GM19463 (cell line): Measurements from ENCODE around the gene TRIM29.

ENCODE experiments used
- ATAC-seq: cut with Tn5 transposase; IDR thresholded peaks from one replicate; pipeline ENCODE4 v1.9.1; 2021; ENCODE audit warnings: mild to moderate bottlenecking, moderate library complexity; ENCODE audit not compliant: unreplicated experiment

Gene TRIM29

GRCh38 chr11:120066738-120067437 lies 71.0 kb downstream of the TRIM29 start:
- ATAC-seq, result no peak

DNA sequence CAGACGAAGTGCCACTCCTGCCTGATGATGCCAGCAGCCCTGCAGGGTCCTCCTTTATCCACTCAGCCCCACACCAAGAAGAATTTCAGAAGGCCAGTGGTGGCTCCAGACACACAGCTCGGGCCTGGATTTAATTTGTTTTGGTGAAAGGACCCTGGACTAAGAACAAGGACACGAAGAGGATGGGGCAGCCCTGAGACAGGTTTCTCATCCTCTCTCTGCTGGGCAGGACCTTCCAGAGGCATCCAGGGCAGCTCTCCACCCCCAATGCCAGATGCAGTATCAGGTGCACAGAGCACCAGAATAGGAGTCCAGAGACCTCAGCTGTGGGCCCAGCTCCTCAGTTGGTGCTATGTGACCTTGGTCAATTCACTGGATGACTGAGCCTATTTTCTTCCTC lies 72.0 kb downstream of the TRIM29 start:
- no peak for ATAC-seq

- ATAC-seq, result no peak
These were observed 72.7 kb downstream of the TRIM29 start for GRCh38 chr11:120065176-120065575.

DNA sequence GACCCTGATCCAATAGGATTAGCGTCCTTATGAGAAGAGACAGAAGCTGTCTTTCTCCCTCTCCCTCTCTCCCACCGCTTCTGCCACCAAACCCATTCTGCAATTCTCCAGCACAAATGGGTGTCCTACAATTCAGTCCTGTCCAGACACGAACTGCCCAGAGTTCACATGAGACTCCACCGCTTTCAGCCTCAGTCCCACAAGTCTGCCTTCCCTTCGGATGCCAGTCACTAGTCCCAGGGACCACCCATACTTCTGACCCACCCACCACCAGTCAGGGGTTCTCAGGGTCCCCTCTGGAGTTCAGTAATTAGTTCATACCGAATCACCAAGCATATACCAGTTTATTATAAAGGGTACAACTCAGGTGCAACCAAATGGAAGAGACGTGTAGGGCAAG lies 73.6 kb downstream of the TRIM29 start:
- ATAC-seq, result no peak

GRCh38 chr11:120063686-120064340 lies 74.1 kb downstream of the TRIM29 start:
- ATAC-seq, result no peak

GRCh38 chr11:120062561-120062930 lies 75.4 kb downstream of the TRIM29 start:
- no peak for ATAC-seq

DNA sequence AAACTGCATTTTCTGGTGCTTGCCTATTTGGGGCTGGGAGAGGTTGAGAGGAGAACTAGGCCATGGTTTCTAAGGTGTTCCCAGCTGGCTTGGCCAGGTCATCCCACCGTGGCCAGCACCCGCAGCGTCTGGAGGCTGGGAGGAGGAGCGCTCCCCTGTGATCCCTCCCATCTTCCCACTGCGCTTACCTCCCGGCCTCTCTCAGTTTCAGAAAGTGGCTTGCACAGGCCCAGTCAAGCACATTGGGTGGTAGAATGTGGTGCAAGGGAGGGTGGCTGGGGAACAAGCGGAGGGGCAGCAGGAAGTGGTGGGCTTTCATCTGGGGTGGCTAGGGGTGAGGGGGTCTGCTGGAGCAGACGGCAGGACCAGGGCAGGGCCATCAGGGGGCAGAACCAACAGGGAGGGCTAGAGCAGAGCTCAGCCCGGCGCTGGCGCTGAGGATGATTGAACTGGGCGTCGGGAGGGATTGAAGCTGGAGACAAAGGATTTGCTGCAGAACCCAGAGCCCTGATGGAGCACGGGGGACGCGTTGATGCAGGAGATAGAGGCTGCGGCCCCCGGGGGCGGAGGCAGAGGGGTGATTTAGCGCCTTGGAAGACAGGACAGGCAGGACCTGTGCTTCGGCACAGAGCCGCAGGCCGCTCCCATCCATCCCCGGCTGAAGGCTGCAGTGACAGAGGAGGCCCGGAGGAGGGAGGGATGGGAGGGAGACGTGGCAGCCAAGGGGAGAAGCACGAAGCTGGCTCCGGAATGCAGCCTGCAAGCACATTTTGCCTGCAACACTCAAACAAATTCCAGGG lies 76.0 kb downstream of the TRIM29 start:
- no peak for ATAC-seq
